Fibroblast of skin of right quadriceps (primary cell): ENCODE data around the gene MINDY4B.
A peak's percentile ranks its signal among the peaks of the same experiment; 100 is the strongest.

Experiments used
- DNase-seq: peaks from one replicate; pipeline ENCODE4 v3.0.0-alpha.2; 2013

Gene MINDY4B

GRCh38 chr3:150905339-150905738 lies at the start of gene MINDY4B:
MINDY4B (minus strand) TSS chr3:150905439; CDS start chr3:150905439, 0 bp downstream.
- no peak for DNase-seq

GRCh38 chr3:150951923-150952322 lies 46.7 kb upstream of the MINDY4B start:
- no peak for DNase-seq

GRCh38 chr3:150945226-150946032 lies 40.2 kb upstream of the MINDY4B start:
- peak; percentile 87 for DNase-seq

GRCh38 chr3:150942221-150942620 lies 37.0 kb upstream of the MINDY4B start:
- no peak for DNase-seq

- no peak for DNase-seq
These were observed 31.5 kb upstream of the MINDY4B start for GRCh38 chr3:150936693-150937092.

GRCh38 chr3:150933473-150933995 lies 28.3 kb upstream of the MINDY4B start:
- DNase-seq: no peak

- DNase-seq: no peak
These were observed 26.5 kb upstream of the MINDY4B start for GRCh38 chr3:150931745-150932144.

- no peak for DNase-seq
These were observed 25.6 kb upstream of the MINDY4B start for GRCh38 chr3:150930839-150931238.

- no peak for DNase-seq
These were observed 23.0 kb upstream of the MINDY4B start for GRCh38 chr3:150928234-150928633.

- DNase-seq: no peak
These were observed 21.1 kb upstream of the MINDY4B start for GRCh38 chr3:150926328-150926727.

- DNase-seq: peak; percentile 28
These were observed 20.5 kb upstream of the MINDY4B start for GRCh38 chr3:150925751-150926201.

GRCh38 chr3:150922611-150923010 lies 17.4 kb upstream of the MINDY4B start:
- no peak for DNase-seq

GRCh38 chr3:150921209-150921608 lies 16.0 kb upstream of the MINDY4B start:
- no peak for DNase-seq

- DNase-seq: no peak
These were observed 15.0 kb upstream of the MINDY4B start for GRCh38 chr3:150920236-150920635.

GRCh38 chr3:150917951-150918350 lies 12.7 kb upstream of the MINDY4B start:
- DNase-seq: no peak

GRCh38 chr3:150913133-150913922 lies 8.1 kb upstream of the MINDY4B start:
- DNase-seq: peak; percentile 17

- no peak for DNase-seq
These were observed 7.3 kb upstream of the MINDY4B start for GRCh38 chr3:150912501-150912900.

- DNase-seq: no peak
These were observed 6.5 kb upstream of the MINDY4B start for GRCh38 chr3:150911771-150912170.

GRCh38 chr3:150906461-150906860 lies 1.2 kb upstream of the MINDY4B start:
- DNase-seq: no peak

GRCh38 chr3:150905746-150906145 lies 507 bp upstream of the MINDY4B start:
- no peak for DNase-seq

GRCh38 chr3:150902988-150903387 lies 2.3 kb downstream of the MINDY4B start:
- DNase-seq: no peak

- no peak for DNase-seq
These were observed 3.4 kb downstream of the MINDY4B start for GRCh38 chr3:150901793-150902192.

GRCh38 chr3:150899141-150899540 lies 6.1 kb downstream of the MINDY4B start:
- DNase-seq: no peak
